Measurements from ENCODE around the gene GAP43.

Gene GAP43

DNA sequence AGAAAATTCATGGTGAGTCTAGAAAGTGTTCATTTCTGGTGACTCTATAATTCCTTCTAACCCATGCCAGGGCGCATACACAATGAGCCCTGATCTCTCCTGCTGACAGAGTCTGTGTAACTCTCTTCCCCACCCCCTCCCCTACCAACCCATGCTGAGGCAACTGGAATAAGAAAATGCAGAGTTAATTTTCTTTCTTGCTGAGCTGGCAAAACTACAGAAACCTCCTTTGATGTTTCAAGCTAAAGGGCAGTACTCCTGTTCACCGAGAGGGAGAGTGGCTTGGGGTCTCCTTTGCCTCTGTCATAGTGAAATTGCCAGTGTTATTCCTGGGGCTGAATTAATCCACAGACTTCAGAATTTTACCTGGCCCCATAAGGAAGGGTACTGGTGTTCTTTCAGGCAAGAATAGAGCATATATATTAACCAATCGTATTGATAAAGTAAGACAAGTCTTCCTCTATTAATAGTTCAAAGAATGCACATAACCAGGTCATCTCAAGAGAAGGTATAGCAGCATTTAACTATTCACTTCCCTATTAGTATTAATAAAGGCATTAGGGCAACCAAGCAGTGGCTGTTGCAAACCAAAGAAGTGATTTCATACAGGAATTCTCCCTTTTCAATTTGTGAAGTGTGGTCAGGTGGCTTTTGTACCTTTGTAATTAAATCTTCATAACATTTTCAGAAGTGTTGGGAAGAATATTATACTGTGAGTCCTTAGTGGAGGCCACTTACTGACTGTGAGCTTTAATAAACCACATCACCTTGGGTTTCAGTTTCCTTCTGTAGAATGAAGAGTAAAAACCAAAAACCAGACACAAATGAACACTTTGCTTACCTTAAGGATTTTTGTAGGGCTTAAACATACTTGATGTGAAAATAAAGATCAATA, 4.1 kb downstream of the GAP43 start:
- no peak for DNase-seq

DNA sequence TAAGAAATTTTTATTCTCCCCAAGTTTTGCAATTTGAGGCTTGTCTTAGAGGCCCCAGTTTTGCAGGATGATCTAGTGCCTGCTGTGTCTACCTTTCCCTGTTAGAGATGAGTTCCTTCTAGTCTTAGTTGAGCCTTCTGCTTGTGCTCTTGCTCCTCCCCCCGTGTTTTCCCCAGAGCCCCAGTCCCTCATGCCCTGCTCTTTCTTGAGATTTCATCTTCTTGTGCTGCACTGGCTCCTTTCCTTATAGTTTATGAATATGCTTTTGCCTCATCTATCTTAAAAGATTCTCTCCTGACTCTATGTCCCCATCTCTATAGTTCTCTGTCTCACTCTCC, 4.7 kb downstream of the GAP43 start:
- DNase-seq: no peak

DNA sequence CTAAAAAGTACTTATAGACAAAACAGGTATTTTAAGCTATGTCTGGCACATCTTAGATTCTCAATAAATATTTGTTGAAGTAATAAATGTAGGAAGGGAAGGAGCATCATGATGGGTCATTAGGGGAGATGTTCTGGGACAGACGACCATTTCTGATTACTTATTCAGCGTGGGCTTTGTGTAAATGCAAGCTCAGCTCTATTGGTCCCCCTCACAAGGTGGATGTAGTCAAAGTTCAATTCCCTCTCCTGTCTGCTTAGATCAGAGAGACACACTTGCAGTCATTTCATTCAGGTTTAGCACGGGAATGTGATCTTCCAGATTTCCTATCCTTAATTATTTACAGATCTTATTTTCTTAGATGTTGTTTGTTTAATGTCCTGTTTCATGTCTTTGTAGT, 7.5 kb downstream of the GAP43 start:
- no peak for DNase-seq

DNA sequence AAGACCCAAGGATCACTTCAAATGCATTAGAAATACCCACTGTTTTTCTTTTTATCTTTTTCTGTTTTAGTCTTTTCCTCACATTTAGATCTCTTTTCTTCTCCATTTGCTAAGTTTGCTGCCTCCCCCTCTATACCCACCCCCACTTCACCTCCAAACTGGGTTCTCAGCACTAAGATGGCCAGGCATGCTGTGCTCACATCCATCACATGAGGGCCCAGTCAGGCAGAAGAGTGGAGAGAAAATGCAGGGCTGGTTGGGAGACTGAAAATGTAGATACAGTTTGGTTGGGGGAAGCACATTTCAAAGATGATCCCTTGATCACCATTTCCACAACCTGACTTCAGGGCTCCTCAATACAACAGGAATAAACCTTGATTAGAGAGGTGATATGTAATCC, 8.7 kb downstream of the GAP43 start:
- no peak for DNase-seq

DNA sequence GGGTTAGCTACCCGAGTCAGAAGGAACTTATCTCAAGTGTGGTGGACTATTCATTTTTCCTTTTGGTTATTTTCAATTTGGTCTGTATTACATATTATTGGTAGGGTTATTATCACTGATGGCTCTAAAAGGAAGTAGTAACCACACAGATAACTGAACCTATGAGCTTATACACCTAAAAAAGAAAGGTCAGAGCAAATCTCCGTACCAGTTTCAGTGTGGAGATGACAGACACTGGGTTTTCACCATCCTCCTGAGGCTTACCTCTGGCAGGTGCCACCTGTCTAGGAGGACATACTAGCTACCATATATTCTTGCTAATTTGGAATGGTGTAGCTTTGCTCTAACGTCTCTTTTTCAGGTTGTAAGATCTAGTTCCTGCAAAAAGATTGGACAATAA, 10.2 kb downstream of the GAP43 start:
- DNase-seq: no peak

DNA sequence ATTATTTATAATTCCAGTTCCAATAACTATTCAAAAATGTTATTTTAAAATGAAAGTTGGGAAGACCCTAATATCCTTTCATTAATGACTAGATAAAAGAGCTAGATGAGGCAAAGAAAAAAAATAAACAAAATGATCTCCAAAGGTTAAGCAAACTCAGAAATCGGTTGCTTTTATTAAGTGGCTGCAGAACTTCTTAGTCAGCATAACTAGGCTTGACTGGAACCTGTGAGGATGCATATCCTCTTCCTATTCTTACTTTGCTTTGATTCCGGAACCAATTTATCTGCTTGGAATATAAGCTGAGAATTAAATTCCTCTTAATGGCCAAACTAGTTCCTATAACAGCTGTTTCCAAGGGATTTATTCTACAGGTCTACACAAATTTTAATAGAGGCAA, 10.7 kb downstream of the GAP43 start:
- DNase-seq: no peak

DNA sequence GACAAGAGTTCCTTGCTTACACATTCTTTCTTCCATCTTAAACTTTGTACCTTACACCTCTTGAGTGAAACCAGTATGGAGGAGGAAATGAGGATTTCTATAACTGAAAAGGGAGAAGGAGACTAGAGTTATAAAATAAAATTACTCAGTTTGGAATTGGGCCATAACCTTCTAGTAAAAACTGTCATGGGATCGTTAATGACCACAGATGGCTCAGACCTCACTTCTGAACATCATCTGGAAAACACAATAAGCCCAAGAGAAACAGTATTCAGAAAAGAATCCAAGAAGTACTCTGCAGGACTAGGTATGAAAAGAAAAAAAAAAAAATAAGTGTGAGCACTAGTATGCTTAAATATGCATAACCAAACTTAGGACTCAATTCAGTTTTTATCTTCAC, 12.1 kb downstream of the GAP43 start:
- no peak for DNase-seq

DNA sequence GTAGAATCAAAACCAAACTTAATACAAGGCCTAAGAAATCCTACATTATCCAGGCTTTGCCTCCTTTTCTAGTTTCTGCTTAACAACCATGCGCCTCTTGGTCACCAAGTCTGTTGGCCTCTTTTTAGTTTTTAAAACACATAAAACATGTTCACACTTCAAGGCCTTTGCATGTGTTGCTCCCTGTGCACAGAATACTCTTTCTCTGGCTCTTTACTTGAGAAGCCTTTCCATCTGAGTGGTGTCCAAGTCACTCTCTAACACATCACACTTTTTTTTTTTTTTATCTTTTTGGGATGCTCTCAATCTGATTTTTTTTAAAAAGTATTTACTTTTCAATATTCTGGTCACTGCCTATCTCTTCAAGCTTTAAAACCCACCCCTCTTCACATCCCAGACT, 14.9 kb downstream of the GAP43 start:
- no peak for DNase-seq

DNA sequence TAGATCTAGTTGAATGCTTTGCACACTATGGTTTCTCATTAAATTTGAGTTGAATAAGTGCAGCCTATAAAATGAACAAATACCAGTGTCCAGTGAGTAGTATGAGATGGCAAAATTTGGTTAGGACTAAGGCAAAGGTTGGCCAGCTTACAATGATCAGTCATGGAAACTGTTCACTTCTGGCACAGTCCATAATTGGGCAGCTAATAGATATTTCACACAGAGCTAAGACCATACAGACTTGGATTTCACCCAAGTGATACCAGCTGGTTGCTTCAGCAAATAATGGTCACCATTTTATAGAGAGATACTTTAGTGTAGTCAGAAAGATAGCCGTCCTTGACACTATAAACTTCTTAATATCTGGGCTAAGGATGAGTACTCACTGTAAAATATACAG, 15.7 kb downstream of the GAP43 start:
- no peak for DNase-seq

DNA sequence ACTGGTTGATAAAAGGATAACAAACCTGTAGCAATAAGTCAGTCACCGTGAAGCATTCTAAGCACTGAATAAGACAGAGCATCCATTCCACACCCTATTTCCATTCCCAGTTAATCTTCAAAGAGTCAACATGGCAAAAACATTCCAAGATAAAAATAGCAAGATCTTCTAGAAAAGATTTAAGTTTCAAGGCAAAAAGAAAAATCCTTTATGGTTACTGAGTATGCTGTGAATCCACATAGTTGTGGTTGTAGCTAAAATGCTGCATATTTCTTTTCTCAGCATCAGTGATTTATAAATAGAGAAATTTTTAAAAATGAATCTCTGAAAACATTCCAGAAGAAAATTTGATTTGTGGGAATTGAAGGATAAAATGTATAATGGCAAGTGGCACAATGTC, 21.1 kb downstream of the GAP43 start:
- DNase-seq: no peak

DNA sequence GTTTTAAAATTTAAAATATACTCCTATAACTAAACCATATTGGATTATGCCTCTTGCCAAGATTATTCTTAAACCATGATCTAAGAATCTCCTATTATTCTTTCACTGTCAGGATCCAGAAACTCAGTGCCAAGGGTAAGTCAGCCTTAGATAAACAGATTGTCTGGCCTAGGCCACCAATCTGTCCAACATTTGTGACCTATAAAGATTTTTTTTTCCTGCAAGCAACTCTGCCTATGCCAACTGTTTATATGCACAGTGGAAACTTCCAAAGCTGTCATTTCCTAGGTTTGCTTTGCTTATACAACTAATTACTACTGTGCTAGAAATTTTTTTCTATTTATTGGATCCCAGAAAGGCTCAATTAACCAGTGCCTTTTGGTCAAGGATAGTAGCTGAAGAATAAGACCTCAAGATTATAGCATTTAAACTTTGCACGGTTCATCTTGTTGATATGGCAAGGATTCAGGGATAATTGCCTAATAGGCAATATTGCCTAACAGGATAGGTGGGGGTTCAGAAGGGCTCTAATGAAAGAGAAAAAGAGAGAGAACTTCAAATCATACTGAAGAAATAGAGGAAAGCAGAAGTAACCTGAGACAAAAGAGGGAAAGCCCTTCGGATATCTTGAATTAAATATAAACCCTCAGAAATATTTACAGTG, 22.8 kb downstream of the GAP43 start:
- no peak for DNase-seq

DNA sequence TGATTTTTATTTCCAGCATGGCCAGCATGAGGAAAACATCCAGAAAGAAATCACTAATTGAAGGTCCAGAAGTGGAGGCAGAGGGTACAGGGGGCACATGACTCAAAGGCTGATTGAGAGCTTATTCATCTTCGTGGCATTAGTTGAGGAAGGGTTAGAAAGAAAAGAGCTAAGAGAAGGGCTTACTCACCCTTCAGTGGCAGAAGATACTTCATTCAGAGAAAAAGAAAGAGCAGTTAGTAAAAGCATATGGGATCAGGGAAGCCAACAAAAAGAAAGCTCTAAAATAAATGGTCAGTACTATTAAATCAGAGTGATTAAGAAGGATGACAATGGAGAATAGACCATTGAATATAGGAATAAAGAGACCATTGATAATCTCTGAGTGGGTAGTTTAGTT, 25.2 kb downstream of the GAP43 start:
- no peak for DNase-seq

DNA sequence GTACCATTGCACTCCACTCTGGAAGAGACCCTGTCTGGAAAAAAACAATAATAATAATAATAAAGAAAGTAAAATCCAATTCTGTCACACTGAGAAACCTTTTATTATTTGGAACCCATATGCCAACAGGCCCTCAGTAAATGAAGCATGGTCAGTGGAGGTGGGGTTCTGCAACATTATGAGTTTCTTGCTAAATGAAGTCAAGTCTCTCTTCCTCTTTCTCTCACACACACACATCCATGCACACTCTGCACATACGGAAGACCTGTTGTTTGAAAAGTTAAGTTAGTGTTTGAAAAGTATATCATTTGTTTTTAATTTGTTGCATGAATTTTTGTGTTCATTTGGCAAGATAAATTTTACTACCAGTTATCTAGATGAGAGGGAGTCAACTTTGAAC, 27.8 kb downstream of the GAP43 start:
- no peak for DNase-seq

DNA sequence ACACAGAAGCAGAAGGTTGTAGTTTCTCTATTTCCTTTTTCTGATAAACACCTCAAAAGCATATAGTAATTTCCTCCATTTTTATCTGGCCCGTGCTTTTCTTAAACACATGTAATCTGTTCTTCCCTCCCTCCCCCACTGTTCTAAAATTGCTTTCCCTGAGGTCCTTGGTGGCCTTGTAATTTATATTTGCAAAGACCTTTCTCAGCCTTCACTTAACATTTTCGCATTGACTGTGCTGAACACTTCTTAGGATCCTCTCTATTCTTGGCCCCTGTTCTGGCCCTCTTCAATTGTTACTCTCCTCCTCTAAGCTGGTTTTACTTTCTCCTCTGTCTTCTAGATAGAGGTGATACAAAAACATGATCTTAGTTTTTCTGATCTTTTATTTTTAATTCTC, 28.3 kb downstream of the GAP43 start:
- no peak for DNase-seq

DNA sequence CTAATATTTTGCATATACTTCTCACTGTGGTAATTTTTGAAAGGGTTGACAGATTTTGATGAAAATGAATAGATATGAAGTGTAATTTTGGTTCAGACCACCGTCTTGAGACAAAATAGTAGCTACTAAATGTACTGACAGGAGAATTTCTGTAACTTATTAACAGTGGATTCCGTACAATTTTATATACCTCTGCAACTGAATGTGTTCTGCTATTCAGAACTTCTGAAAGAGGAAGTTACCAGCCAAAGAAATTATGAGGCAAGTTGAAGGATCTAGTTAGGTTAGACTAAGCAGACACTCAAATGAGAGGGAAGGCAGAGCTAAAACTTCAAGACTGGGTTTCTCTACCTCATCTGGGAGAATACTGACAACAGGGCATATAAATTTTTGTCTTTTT, 29.4 kb downstream of the GAP43 start:
- no peak for DNase-seq

DNA sequence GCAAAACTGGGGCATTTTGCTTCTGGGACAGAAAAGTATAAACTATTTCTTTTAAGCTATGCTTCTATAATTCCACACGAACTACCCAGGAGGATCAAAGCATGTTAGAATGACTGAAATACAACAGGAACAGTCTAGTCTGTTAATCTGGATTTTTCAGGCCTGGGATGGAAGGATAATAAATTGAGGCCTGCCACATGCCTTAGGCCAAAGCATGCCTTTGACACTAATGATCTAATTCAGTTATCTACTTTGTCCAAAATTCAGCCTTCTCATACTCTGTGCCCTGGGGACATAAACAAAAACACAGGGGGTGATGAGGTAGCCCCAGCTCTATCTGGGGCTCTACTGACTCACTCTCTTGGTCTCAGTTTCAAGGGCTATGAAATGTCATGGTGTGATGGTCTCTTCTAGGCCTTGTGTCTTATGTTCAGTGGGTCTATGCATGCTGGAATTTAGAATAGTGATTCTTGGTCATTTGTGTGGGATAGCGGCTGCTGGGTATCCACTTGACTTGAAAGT, 32.5 kb downstream of the GAP43 start:
- no peak for DNase-seq

DNA sequence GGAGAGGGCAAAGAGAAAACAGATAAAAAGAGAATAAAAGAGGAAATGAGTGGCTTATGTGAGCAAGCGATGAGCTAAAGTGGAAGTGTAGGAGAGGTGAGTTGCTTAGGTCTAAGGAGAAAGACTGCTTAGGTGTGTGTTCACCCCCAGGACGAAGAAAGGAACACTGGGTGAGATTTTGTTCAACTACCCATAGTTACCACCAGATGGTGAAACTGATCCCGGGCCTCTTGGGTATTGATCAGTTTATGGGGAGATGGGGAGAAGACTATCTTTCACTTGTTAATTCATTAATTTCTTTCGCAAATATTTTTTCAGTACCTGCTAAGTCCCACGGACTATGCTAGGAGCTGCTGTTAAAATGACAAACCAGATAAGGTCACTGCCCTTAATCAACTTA, 33.9 kb downstream of the GAP43 start:
- no peak for DNase-seq

DNA sequence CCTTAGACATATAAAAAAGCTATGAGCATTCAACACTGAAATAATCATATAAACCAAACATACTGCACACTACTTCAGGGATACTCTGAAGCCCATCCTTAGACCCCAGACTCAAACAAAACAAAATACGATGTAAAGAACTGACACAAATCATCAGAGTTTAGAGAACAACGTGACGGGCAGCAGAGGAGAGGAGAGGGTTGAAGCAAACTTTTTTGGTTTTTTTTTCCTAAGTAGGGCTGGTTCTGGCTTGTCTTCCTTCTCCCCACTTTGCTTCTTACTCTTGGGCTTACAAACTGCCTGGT, 34.7 kb downstream of the GAP43 start:
- no peak for DNase-seq

DNA sequence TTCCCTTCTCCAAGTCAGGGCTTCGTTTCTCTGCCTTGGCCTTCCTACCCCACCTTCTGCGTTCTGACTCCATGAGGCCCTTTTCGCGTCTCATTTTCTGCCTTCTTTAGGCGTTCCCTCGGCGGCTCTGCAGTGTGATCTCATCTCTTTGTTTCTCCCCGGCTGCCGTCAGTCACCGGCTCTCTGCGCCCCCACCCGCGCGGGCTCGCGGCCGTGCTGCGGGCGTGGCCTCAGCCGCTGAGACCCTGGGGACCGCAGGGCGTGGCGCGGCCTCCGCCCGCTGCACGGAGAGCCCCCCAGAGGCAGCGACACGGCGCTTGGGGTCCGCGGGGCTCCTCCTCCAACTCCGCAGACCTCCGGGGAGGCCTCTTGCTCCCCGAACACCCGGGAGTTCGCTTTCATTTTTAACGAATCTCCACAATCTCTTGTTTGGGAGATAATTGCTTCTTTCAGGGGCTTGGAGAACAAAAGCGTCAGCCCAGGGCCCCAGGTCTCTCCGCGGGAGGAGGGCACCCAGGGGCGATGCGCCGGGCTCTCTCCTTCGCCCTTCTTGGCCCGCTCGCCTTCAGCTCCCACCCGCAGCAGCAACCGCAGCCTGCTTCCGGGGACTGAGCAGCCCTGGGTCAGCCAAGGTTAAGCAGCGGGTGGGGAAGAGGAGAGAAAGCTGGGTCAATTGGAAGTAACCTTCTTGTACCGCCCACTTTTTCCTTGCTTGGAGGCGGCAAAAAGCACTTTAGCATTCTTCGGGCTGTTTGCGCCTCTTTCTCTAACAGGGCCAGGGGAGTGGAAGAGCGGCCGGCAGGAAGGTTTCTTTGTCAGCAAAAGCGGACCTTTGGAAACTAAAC, 35.2 kb downstream of the GAP43 start:
- DNase-seq: peak; percentile 63 to 78

DNA sequence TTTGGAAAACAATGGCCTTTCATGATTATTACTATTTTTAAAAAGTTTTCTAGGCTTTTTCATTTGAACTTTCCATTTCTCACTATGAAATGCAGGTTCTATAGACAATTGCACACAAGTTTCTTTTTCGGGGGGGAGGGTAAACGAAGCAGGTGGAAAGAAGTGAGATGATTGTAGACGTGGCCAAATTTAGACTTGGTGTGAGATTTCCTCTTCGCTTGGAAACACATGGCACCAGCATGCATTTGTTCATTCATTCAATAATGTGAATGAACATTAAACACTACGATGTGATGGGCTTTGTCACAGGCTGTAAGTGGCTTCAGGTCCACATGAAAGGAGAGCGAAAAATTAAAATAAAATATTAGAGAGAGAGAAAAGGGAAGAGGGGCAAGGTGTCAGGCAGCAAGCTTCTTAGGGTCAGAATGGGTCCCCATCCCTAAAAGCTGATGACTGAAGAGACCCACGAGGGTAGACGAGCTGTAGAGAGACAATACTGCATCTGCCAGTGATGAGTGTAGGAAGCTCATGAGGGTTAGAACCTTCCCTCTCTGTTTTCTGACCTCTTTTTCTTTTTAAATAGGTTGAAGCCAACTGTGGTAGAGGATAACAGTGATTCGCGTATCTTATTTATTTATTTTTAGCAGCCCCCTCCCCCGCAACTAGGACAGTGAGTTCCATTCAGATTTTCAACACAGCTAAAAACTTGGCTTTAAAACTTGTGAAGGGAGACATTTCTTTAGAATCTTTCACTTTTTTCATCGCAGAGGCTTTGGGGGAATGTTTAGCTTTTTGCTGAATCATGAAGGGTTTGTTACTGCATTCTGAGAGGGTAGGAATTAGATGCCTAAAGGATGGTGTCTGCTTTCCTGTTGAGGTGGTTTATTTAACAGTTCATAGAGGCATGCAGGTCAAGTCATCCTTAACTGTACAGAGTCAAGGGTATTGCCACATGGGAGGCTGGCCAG, 36.2 kb downstream of the GAP43 start:
- DNase-seq: no peak

DNA sequence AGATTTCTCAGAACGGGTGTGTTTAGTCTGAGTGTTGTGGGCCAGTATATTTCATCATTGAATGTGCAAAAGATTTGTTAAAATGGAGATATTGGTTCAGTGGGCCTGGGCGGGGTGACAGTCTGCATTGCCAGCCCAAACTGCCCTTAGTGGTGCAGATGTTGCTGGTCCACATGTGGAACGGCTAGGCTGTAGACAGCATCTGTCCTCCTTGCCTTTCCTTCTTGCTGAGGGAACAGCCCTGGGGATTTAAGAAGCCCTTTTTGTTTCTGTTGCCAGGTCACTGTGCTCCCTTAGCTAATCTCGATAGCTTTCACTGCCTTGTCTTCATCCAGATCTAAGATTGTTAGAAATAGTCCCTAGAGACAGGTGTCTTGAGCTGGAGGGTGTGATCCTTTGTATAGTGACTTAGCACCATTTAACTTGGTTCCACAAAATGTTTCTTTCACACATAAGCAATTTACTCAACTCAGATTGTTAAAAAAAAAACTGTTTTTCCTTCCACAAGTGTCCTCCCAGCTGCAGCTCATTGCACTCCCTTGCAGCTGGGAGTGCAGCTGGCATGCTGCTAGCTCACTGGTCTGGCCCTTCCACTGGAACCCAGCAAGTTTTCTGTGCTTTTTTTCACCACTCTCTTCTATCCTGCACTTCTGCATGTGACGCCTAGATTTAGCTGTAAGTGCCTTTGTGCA, 37.5 kb downstream of the GAP43 start:
- DNase-seq: no peak

DNA sequence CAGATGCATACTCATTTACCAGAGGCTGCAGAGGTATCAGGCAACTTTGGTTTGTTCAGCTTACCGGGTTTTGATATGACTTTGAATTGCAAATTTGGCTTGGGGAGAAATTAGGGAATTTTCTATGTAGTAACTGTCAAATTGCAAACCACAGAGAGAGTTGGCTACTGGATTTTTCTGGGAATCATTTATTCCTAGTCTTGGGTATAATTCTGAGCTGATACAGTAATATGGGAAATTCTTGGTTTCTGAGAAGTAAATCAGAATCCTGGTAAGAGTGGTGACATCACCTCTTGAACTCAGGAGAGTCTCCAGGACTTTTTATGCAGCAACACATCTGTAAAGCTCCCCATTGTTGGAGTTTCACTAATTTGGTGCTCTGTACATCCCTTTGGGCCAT, 39.0 kb downstream of the GAP43 start:
- no peak for DNase-seq

Measured in CD4-positive, alpha-beta T cell treated with Interleukin-1 beta for 1 hour (primary cell).